GM13977 (cell line): ENCODE data around the gene LAMB4.

Experiments
- DNase-seq: peaks from one replicate; pipeline ENCODE4 v3.0.0; 2012; ENCODE audit warnings: low spot score
- in situ Hi-C: fragments of 300-500 bp; cut with MboI; formaldehyde crosslinking; loops from one replicate; pipeline ENCODE4 v1.12.0; 2022; ENCODE audit warnings: low sequenced_read_pairs, low pct_unique_long_range_greater_than_20kb, mixed read lengths, inconsistent platforms; ENCODE audit not compliant: unreplicated experiment
- TF ChIP-seq, protein P1 (sequence below): IDR thresholded peaks from 2 replicates; pipeline ENCODE4 v1.5.1; 2012; ENCODE audit warnings: mild to moderate bottlenecking, control low read depth; ENCODE audit not compliant: insufficient read depth; ENCODE audit errors: extremely low read depth, missing control alignments

The LAMB4 gene

DNA sequence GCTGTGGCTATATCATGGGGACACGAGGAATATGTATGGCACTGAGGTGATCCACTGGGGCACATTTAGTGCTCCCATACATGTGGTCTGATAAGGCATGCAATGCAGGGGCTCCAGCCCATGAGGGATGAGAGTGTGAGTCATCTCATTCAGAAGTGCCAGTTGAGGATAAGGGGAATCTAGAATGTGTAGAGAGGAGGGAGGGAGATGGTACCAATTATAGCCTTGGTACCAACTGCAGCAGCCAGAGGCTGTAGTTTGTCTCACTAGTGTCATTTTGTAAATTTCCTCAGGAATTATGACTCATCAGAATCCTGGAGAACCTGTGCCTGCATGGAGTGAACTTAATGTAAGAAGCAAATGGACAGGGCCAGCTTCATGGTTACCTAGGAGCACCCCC is 46.2 kb downstream of the LAMB4 start:
- TF ChIP-seq, protein P1, sequence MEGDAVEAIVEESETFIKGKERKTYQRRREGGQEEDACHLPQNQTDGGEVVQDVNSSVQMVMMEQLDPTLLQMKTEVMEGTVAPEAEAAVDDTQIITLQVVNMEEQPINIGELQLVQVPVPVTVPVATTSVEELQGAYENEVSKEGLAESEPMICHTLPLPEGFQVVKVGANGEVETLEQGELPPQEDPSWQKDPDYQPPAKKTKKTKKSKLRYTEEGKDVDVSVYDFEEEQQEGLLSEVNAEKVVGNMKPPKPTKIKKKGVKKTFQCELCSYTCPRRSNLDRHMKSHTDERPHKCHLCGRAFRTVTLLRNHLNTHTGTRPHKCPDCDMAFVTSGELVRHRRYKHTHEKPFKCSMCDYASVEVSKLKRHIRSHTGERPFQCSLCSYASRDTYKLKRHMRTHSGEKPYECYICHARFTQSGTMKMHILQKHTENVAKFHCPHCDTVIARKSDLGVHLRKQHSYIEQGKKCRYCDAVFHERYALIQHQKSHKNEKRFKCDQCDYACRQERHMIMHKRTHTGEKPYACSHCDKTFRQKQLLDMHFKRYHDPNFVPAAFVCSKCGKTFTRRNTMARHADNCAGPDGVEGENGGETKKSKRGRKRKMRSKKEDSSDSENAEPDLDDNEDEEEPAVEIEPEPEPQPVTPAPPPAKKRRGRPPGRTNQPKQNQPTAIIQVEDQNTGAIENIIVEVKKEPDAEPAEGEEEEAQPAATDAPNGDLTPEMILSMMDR: no peak
- in situ Hi-C loops: no loop called here
- DNase-seq: no peak

DNA sequence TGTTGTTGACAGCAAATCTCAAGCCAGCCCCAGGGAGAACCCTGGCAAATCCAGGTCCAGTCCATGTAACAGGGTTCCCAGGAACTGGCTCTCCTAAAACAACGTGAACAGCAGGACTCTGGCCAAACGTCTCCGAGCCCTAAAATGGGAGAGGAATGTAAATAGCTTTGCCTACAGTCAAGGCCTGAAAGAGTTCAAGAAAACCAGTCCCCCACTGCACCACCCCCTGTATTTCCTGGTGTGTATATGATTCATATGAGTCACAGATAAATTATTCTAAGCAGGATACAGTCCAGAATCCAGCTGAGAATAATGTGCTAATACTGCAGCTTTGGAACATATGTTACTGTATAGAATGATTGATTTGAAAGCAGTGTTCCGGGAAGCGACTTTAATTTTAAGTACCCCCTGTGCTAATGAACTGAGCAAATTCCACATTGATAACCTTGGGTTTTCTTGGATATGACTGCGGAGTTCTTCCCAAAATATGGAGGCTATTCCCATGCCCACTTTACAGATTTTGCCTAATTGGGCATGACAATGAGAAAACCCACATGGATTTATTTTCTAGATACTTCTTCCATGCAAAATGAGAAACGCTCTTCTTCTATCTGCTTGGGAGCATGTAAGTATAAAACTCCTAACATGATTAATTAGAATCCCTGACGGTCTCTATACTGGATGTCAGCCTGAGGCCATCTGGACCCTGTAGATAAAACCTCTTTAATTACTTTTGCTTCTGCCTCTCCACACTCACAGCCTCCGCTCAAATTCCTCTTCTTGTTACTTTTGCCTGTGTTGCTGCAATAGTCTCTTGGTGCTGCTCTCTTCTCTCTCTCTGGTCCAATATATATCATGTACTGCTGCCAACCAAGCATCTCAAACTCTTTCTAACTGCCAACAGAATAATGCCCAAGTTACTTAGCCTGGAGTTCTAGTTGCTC is 50.2 kb downstream of the LAMB4 start:
- TF ChIP-seq, protein P1: no peak
- in situ Hi-C loops: no loop called here
- no peak for DNase-seq

DNA sequence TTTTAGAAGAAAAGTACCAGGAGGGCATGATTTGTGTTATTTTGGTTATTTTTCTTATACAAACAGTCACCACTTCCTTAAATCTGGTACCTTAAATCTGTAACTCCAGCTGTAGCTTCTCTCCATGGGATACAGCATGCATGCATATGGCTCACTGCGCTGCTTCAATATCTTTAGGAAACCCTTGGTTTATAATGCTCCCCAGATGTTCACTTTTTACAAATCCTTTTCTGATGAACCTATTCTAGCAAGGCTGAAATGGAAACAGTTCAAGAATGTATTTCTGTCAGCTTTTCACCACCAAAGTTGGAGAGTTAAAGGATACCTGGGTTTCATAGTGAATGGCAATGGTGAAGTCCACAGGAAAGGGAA is 50.9 kb downstream of the LAMB4 start:
- TF ChIP-seq, protein P1: no peak
- in situ Hi-C loops: no loop called here

DNA sequence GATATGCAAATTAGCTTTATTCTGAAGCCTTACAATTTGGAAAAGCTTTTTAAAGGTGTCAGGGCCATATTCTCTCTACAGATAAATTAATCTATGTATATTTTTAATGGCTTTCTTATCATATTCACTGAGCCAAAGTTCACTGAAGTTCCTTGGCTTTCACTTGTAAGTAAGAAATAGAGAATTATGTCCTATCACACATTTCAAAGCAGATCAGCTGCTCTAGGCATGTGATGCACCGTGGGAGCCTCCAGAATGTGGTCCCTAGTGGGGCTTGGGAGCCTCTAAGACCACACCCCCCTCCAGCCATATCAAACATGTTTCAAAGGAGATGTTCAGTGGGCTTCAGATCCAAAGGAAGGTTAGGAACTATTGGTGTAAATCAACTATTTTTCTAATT is 51.5 kb downstream of the LAMB4 start:
- DNase-seq: no peak
- TF ChIP-seq, protein P1: no peak
- in situ Hi-C loops: no loop called here

More for the DNA sequence above, 50.9 kb downstream of the LAMB4 start:
- no peak for DNase-seq

DNA sequence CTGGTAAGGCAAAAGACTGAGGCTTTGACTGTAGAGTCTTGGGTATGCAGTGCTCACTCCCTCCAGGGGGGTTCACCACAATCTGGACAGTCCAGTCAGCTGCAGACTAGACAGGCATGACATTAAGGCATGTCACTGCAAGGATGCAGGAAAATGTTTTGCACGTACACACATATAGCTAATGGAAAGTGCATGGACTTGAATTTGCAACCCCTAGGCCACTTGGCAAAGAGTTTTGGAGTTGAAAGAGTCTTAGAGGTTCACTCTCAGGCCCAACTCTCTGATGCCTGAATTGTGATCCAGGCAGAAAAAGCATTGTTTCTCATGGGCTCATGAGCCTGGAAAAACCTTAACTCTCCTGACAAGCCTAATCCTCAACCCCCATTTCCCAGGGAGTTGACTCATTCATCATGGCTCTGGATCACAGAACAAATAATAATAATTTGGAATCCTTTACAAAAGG is 51.9 kb downstream of the LAMB4 start:
- in situ Hi-C loops: no loop called here
- TF ChIP-seq, protein P1: no peak
- no peak for DNase-seq

DNA sequence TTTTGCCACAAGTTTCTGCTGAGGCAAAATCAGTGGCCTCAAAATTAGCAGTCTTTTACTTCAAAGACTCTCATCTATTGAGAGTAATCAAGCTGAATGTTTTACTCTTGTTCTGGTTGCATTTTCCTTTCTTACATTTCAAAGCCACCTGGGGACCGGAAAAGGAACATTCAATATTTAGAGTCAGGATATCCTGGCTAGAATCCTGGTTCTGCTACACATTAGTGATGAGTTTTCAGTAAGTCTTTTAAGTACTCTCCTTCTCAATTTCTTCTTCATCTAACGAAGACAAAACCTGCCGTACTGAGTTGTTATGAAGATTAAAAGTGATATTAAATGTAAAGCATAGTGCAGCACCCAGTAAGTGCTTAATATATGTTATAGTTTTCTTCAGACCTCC is 52.5 kb downstream of the LAMB4 start:
- TF ChIP-seq, protein P1: no peak
- no peak for DNase-seq
- in situ Hi-C loops: no loop called here
